GM18511 (cell line): ENCODE data around the gene NECAB3.

Experiments used
- ATAC-seq: cut with Tn5 transposase; IDR thresholded peaks from one replicate; pipeline ENCODE4 v1.9.1; 2021; ENCODE audit warnings: mild to moderate bottlenecking, moderate library complexity; ENCODE audit not compliant: unreplicated experiment

NECAB3 gene

GRCh38 chr20:33666293-33667244, 7.7 kb downstream of the NECAB3 start, which contains the start of gene ACTL10:
ACTL10 (plus strand) TSS chr20:33666943; CDS start chr20:33667498, 555 bp downstream.
- ATAC-seq, result peak; percentile 71

DNA sequence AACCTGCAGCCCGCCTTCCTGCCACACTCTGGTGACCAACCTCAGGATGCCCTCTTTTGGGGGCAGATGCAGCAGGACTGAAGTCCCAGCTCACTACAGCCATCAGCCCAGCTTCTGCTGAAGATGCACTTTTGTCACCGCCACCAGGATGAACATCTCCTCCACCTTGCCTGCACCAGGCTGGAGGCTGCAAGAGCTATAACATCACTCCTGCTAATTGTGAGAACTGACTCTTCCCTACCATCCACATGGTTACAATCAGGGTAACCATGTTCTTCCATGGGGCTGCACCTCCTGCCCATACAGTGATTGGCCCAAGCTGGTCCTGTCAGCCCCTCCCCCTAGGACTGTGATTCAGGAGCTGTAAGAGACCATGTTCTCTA, 9.5 kb downstream of the NECAB3 start:
- no peak for ATAC-seq

DNA sequence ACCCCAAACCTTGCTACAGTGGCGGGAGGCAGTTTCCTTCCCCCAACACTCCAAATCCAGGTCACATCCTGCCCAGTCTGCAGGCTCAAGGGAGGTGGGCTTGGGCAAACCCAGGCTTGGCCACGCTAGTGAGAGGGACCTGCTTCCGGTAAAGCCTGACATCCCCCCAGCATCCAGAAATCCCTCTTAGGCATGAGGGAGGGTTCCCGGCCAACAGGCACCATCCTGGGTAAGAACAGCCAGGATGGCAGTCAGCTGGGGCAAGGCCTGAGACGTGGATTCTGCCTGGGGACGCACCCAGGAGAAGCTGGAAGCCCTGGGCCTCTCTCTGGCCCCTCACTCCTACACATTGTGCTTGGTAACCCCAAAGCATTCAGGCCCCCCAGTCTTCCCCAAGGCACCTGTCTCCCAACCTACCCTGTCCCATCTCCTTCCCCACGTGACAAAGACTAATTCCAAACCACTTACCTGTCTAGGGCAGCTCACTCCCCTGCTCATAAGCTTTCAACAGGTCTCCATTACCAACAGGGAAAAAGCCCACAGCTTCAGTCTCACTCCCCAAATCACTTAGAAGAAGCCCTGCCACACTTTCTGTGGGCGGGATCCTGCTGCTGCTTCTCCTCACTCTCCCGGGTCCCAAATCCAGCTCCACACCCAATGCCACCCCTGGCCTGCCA, 10.0 kb downstream of the NECAB3 start:
- ATAC-seq, result no peak

DNA sequence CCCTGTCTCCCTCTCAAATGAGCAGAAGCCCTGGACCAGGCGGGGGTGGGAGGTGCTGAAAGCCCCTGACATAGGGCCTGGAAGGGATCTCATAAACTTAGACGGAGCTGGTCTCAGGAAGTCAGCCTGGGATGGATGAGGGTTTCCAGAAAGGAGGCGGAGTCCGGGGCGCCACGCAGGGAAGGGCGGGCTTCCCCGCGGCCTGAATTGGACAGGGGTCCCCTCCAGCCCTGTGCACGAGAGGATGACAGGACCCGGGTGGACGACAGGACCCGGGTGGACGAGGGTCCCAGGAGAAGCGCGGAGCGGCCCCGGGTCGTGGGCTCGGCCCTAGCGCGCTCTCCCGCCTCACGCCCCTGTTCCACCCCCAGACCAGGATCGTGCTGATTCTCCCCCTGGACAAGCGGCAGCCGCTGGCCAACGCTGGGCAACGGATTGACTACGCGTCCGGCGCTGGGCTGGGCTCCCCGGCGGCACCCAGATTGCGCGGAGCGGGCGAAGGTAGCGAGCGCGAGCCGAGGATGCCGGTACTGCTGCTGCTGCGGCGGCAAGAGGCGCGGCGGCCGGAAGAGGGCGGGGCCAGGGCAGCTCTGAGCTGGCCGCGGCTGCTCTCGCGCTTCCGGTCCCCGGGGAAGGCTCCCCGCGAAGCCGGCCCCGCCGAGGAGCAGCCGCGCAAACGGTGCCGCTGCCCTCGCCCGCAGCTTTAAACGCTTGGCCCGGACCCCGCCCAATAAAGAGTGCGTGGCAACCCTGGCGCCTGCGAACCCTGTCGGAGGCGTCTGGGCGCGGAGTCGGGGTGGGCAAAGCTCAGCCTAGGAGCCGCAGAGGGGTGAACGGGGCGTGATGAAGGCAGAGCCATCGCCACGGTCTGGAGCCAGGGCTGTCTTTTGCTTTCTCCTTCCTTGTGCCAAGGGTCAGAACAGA, 10.8 kb downstream of the NECAB3 start:
- ATAC-seq, result peak; percentile 45

DNA sequence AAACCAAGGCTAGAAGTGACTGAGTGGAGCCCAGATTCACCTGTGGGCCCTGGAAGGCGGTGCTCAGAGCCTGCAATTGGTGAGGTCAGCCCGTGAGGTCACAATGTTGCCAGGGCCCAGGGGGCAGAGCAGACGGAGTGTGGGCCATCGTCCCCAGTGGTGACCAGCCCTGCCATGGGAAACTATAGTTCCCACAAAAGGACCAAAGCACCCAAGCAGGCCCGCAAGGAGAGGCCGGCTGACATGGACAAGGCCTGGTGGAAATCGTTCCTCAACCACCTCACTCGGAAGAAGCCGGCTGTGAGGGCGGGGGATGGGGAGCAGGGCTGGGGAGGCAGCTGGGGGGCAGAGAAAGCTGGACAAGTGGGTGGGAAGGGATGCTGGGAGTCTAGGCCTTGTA, 12.1 kb downstream of the NECAB3 start, which contains the start of gene C20orf144:
C20orf144 (plus strand) TSS at position 156 of the 400 bp plus-strand sequence; CDS start at position 175, 19 bp downstream.
- ATAC-seq, result no peak

- no peak for ATAC-seq
Observed at GRCh38 chr20:33660685-33661058, 13.6 kb downstream of the NECAB3 start.

DNA sequence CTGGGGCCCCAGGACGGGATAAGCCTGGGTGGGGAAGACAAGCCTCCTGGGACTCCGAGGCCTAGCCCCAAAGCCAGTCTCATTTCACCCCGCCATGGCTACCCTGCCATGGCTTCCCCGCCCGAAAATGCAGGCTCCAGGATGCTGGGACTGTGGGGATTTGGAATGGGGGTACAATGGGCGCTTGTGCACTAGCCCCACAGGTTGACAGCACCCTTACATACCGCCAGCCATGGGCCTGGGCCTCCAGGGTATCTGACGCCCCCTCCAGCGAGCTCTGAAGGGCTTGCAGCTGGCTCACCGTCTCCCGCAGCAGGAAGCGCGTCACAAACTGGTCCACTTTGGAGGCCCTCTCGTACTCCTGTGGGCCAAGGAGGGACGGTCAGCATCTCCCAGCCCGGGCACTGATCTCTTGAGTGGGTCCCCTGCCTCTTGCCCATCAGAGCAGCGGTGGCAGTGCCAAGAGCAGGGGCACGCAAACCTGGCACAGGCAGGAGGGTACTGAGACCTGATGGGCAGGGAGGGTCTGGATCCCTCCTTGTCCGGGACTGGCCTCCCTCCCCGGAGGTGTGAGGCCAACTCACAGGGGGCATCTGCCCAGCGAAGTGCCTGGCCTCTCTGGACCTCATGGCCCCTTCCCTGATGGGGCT, 14.1 kb downstream of the NECAB3 start:
- no peak for ATAC-seq

- no peak for ATAC-seq
Observed at GRCh38 chr20:33659341-33660034, 14.7 kb downstream of the NECAB3 start.

DNA sequence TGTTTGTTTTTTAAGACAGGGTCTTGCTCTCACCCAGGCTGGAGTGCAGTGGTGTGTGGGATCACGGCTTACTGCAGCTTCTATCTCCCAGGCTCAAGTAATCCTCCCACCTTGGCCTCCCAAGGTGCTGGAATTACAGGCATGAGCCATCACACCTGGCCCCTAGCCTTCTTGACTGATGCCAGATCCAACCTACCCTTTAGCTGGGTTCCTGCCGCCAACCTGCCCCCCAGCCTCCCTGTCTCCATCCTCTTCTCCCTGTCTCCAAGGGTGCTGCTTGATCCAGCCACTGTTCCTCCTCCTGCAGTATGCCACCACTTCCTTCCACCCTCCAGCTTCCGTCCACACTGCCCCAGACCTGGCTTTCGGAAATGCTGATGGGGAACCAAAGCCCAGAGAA, 15.3 kb downstream of the NECAB3 start:
- no peak for ATAC-seq

DNA sequence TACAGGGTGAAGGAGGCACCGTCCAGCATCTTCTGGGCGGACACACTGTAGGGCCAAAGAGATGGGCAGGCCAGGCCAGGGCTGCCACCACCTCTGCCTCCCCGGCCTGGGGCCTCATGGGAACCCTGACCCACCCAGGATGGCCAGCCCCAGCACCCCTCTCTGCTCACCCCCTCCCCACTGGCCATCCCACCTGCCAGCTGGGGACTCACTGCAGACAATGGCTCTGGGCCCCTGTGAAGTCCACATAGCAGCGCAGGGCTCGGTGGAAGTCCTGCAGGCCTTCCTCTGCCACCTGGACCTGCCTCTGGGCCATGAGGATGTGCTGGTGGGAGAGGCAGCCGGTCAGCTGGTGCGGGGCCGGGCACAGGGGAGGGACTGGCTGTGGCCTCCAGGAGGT, 15.7 kb downstream of the NECAB3 start:
- no peak for ATAC-seq

- no peak for ATAC-seq
Observed at GRCh38 chr20:33657704-33658095, 16.5 kb downstream of the NECAB3 start.

DNA sequence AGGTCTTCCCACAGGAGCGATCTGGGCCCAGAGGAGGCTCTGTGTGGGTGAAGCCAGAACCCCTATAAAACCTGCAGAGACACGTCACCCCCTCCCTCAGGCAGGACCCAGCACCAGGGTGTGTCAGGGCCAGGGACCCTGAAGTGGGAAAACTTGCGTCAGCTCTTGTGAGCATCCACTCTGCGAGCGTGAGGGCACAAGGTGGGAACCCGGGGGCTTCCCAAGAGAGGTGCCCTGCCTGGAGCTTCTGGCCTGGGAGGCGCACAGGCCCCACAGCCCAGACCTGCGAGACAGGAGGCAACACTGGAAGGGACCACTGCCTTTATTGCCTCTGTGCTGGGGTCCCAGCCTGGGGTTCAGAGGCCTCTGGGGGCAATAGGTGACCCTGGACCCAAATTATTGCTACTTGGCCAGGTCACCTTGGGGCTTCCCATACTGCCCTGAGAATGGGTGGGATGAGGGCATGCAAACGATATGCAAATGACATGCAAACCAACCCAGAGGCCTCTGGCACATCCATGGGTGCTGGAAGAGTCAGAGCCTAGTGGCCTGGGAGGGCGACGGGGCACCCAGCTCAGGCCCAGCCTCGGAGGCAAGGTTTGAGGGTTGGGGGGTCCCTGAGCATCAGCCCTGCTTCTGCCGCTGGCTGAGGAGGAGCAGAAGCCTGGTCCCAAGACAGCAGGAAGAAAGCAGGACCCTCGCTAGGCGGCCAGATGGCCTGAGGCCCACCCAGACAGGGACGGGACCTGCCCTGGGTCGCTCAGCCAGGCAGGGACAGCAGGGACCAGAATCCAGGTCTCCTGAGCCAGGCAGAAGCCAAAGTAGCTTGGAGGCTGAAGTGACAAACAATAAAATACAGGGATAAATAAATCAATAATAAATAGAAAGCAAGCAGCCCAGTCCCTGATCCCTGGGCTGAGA, 17.2 kb downstream of the NECAB3 start:
- ATAC-seq, result no peak

DNA sequence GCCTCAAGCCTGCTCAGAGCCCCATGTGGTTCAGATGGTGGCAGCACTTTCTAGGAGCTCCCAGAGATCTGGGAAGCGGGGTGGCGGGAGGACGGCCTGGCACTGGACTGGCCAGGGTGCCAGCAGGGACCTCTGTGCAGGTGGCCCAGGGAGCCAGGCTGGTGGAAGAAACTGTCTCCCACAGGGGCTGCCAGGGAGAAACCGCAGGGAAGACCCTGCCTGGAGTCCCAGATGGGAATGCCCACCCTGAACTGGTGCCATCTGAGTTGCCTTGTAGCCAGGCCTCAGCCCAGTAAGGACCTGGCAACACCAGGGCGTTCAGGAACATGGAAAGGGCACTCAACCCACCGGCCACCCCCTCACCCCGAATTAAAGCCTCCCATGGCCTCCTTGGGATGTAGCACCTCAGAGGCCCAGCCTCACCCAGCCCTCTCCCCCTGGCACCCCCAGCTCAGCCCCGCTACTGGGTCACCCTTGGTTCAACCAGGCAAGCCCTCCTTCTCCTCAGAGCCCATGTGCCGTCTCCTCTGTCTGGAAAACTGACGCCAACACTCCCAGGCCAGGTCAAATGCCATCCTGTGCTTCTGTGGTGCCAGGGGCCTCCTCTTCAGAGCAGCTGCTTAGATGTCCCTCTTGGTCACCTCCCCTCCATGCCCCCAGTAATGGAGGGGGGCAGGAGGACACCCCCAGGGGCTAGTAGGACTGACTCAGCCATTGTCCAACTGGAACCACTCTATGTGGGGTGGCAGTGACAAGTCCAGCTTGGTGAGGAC, 18.0 kb downstream of the NECAB3 start:
- no peak for ATAC-seq

GRCh38 chr20:33655164-33655563, 19.1 kb downstream of the NECAB3 start:
- no peak for ATAC-seq

- ATAC-seq, result no peak
Observed at GRCh38 chr20:33654680-33655161, 19.5 kb downstream of the NECAB3 start.

DNA sequence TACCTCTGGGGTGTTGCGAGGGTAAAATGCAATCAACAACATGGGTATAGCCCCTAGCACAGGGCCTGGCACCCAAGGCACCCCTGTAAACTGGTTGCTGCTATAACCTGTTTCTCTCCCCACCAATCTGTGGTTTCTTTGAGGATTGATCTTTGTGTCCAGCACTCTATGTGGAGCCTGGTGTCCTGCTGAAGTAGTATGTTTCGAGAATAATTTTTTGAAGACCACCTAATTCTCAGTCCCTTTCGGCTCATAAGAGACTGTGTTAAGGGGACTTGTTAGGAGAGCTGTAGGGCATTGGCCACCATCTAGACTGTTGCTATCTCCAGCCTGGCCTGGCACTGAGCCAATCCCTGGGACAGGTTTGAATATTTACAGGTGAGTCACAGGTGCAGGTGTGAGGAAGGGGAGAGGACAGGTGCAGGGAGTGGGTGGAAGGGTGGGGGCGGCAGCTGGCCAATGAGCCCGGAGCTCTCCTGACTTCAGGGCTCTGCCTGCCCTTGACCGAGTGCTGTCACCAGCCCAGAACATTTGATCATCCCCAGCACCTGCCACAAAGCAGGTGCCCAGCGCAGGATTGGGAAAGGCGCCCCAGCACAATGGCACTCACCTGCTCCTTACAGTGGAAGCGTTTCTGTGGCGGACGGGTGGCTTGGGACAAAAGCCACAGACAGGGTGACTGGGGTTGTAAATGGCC, 20.2 kb downstream of the NECAB3 start:
- no peak for ATAC-seq

DNA sequence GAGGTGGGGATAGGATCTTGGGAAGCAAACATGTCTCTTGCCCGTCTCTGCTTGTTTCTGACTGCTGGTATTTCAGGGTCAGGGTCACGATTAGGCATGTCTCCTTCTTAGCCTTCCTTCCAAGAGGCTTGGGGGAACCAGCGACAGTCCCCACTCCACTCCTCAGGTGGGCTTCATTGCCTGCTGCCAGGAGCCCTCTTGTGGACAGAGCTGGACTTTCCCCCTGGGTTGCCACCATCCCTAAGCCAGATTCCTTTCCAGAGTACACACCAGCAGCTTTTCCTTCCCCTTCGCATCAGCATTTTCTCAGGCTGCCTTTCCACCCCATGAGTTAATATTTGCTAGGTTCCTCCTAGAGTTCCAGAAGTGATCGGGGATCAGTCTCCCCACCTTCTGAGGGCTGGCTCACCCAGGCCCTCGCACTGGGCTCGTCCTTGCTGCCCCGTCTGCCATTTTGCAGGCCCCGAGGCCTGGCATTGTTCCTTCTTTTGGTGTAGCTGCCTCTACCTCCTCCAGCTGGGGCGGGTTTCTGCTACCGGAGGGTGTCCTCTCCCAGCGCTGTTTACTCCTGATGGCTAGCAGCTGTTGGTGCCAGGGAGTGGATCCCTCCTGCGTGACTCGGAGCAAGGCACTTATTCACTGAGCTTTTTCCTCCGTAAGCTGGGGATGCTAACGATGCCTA, 20.9 kb downstream of the NECAB3 start:
- ATAC-seq, result peak; percentile 34
